ENCODE data around the gene ARID3A.

DNA sequence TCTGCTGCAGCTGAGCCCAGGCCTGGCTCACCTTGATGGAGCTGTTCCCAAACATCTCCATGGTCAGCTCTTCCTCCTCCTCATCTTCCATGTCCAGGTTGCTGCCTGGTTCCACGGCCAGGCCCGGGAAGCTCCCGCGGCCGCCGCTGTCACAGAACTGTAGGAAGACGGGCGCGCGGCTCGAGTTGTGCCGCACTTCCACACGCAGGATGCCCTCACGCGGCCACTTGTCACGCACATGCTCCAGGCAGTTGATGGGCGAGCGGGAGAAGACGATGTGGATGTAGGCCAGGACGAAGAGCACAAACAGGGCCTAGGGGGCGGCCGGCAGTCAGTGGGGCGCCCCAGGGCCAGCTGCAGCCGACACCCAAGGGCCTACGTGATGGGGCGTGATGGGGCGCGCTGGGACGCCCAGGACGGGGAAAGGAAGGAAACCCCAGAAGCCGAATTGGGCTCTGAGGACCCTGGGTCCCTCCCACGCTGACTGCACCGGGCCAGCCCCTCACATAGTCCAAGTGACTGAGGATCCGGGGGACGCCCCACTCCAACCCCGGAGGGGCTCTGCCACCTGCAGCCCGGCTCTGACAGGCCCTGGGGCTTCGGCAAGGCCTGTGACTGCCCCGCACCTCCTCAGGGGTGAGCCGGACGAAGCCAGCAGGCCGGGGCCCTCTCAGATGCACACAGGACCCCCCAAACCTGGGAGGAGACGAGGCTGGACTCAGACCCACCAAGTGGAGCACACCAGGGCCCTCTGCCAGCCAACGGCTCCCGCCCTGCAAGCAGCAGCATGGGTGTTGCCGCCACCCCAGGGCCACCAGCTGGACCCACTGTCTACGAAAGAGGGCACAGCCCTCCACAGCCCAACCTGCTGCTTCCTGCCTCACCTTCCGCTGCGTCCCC lies 88.6 kb downstream of the ARID3A start:
- TF ChIP-seq, protein P1, sequence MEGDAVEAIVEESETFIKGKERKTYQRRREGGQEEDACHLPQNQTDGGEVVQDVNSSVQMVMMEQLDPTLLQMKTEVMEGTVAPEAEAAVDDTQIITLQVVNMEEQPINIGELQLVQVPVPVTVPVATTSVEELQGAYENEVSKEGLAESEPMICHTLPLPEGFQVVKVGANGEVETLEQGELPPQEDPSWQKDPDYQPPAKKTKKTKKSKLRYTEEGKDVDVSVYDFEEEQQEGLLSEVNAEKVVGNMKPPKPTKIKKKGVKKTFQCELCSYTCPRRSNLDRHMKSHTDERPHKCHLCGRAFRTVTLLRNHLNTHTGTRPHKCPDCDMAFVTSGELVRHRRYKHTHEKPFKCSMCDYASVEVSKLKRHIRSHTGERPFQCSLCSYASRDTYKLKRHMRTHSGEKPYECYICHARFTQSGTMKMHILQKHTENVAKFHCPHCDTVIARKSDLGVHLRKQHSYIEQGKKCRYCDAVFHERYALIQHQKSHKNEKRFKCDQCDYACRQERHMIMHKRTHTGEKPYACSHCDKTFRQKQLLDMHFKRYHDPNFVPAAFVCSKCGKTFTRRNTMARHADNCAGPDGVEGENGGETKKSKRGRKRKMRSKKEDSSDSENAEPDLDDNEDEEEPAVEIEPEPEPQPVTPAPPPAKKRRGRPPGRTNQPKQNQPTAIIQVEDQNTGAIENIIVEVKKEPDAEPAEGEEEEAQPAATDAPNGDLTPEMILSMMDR (conservative IDR thresholded peaks at IDR 0.05; ENCODE audit: low read length): no peak
- TF ChIP-seq EZH2phosphoT487 (IDR thresholded peaks at IDR 0.05; ENCODE audit: borderline replicate concordance): no peak

Measured in Loucy (cell line).